ENCODE results near the gene WNT7A.

GRCh38 chr3:13843351-13843750 is 36.5 kb downstream of the WNT7A start:
- no peak for TF ChIP-seq CTCF (IDR thresholded peaks at IDR 0.05; ENCODE audit: borderline replicate concordance, extremely low read depth, low read length, poor library complexity, severe bottlenecking)
- TF ChIP-seq EZH2 (IDR thresholded peaks at IDR 0.05; ENCODE audit: borderline replicate concordance, low read depth, low read length, severe bottlenecking): no peak

Data from DND-41 (cell line).